ENCODE data around the gene ZNF593OS.

ZNF593OS gene

DNA sequence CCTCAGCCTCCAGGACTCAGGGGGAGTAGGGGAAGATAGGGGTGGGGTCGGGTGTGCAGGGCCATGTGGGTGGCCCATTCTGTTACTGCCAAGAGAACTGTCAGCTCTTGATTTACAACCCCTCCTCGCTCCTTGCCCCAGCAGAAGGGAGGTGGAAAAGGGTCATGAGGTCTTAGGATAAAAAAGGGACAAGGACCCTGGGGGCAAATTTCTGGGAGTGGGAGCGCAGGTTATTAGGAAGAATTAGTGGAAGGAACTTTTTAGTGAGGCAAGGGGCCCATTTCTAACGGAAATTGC lies 11.9 kb downstream of the ZNF593OS start:
- DNase-seq (ENCODE audit: low read depth in 2 of 3, low spot score in 1 of 3), result no peak

DNA sequence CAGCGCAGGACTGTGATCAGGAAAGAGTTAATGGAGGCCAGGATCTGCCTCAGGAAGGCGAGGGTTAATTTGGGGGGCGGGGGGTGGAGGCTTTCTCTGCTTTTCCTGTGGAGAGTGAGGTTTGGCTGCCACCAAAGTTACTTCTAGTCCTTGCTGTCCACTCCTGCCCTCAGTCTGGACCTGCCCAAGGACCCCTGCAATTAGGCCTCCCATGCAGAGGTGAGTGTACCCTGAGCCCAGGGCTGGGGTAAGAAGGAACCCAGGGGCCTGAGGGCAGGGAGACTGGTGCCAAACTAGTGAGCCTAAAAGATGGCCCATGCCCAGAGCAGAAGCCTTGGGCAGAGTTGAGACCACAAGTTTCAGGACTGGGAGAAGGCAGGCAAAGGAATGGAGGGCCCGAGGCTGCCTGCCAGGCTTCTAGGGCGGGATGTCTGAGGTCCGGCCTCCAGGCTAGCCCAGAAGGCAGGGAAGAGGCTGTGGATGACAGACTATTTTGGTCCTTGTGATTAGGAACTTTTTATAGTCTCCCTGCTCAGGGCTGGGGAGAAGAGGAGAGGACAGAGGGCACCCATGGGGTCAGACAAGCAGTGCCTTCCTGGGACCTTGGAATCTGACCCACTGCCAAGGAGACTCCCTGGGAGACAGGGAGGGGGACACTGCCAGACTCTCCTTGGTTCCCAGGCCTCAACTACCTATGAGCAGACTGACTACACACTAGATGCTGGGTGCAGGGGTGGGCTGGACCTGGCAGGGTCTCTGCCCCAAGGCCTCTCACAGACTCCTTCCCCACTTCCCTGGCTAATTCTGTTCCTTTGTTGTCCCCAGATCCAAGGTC lies 12.5 kb downstream of the ZNF593OS start, which contains the start of gene FAM110D:
Gene FAM110D, plus strand, starts transcription at position 172 of the 835 bp plus-strand sequence. CDS start 2,213 bp downstream, outside the sequence.
- no peak for DNase-seq (ENCODE audit: low read depth in 2 of 3, low spot score in 1 of 3)

DNA sequence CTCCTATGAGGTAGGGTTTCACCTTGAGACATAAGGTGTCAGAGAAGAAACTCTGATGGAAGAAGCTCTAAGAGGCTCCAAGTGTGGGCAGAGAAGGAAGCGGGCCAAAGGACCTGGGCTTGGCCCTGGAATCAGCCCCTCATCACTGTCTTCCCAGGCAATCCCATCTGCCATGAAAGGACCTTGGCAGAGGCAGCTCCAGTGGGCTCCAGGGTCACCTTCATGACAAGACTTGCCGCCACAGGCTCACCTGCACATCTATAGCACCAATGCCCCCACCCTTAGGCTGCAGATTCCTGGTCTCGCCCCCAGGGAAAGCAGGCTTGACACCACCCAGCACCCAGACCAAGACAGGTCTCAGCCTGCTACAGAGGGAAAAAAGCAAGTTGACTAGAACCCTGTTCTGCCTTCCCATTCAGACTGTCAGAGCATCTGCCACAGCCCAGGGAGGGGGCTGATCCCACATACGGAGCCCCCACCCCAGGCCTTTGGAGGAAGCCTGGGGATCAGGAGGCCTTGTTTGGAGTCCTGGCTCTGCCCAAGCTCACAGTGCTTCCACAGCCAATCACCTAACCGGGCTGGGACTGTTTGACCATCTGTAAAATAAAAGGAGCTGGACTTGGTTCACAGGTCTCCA lies 13.2 kb downstream of the ZNF593OS start:
- no peak for DNase-seq (ENCODE audit: low read depth in 2 of 3, low spot score in 1 of 3)

DNA sequence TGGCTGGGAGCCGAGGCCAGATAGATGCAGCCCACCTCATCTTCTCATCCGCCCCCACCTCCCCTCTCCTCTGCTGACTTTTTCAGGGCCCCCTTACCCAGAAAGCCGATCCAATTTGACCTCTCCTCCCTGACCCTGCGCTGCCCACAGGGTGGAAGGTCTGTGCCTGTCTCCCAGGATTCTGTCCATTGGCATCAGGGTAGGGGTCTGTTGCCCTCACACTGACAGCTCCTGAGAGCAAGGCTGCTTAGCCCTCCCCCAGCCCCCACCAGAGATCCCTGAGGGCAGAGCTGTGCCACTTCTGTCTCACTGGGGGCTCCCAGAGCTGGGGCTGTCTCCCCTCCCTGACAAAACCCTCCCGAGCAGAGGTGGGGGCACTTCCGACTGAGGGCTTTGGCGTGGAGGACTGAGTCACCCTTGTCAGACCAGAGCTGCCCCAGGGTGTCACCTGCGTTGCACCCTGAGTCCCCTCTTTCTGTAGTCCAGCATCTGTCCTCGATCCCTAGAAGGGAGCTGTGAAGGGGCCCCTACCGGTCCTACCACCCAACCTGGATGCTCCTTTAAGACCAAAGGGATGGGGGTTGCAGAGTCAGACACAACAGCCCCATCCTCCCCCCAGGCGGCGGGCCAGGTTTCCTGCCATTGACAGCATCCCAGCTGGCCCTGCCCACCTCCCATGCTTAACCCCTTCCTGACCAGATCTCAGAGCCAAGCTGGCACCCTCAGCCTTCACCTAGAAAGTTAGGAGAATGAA lies 15.2 kb downstream of the ZNF593OS start:
- DNase-seq (ENCODE audit: low read depth in 2 of 3, low spot score in 1 of 3), result no peak

DNA sequence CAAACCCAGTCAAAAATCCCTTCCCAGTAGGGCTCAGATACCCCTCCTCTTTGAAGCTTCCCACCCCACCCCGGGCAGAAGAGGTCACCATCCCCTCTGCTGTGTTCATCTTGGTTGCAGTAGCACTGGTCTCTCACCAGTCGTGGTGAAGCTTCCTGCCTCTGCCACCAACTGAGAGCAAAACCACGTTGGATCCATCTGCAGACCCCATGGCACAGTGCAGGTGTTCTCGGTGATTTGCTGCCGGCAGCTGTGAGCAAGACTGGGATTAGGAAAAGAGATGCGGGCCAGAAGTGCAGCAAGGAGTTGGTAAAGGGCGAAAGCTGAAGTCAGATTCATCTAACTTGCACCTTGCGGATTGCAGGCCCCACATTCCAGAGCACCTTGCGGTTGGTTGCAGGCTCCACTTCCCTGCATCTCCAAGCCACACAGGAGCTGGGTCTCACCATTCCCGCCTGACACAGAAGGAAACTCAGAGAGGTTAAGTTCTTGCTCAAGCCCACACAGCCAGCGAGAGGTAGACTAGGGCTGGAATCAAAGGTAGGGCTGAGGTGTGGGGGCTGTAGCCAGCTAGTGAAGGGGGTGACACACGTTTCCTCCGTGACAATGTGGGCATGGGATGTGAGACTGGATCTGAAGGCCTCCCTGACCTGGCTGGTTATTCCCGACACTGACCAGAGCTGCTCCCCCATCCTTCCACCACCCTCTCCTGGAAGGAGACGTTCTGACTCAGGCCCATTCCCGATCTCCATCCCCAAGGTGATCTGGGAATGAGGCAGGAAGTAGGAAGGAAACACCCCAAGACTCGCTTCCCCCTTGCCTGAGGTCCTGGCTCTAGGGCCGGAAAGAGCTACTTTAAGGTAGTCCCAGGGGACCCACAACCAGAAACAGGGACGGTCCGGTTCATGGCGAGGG lies 16.0 kb downstream of the ZNF593OS start:
- DNase-seq (ENCODE audit: low read depth in 2 of 3, low spot score in 1 of 3), result no peak

DNA sequence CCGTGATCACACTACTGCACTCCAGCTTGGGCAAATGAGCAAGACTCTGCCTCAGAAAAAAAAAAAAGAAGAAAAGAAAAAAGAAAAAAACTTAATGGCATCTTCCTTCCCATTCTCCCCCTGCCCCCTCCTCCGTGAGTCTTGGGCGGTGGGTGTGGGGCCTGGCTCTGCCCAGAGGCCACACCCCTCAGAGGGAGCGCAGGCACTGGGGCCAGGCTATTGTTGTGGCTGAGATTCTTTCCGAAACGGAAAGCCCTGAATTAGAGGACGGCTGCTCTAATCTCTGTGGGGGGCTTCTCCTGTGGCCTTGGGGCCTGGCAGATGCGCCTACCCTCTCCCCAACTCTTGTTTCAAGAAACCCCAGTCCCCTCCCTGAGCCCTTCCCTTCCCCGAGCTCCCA lies 16.9 kb downstream of the ZNF593OS start:
- DNase-seq (ENCODE audit: low read depth in 2 of 3, low spot score in 1 of 3), result no peak

DNA sequence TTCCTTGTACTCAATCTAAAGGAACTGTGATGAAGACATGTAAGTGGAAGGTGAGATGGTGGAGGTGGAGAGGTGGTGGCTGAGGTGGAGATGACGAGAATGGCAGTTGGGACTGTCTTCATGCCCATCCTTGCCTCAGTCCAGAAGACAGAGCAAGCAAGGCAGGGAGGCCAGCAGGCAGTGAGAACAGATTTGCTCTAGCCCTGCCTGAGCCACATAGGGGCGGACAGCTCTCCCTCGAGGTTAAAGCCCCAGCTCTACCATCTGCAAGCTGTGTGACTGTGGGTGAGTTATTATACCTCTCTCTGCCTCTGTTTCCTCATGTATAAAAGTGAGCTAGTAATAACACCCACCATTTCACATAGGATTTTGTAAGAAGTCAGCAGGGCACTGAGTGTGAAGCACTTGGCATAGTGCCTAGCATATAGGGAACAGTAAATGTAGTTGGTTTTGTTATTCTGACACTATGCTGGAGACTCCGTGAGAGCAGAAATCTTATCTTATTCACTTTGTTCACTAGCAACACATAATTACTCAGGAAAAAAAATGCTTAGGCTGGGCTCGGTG lies 17.6 kb downstream of the ZNF593OS start:
- no peak for DNase-seq (ENCODE audit: low read depth in 2 of 3, low spot score in 1 of 3)

DNA sequence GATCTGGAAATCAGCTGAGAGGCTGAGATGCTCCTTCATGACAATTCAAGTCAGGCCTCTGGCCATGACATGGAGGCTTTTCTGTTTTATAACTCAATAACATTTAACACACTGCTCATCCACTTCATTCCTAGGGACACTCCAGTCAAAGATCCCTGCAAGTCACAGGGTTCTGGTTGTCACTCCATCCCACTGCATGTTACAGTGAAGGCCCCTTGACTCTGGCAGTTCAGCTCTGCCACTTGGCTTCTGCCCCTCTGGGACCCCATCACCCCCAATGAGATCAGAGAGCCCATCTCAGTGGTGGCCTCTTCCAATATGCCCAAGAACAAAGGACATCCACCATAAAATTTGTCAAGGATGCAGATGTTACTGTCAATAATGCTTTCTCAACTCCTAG lies 22.7 kb downstream of the ZNF593OS start:
- no peak for DNase-seq (ENCODE audit: low read depth in 2 of 3, low spot score in 1 of 3)

DNA sequence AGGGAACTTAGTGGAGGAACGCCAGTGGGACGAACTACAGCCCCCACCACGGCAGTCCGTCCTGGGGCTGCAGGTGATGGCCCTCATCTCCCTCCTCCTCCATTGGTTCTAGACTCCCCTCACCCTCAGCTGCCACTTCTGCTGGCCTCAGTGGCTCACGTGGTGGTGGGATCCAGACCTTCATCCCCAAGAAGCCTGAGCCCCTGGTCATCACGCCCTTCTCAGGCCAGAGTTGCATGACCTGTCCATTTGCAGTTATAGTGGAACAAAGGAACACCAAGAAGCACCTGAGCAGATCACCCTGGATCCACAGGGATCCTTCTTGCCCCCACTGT lies 25.7 kb downstream of the ZNF593OS start:
- DNase-seq (ENCODE audit: low read depth in 2 of 3, low spot score in 1 of 3), result no peak

DNA sequence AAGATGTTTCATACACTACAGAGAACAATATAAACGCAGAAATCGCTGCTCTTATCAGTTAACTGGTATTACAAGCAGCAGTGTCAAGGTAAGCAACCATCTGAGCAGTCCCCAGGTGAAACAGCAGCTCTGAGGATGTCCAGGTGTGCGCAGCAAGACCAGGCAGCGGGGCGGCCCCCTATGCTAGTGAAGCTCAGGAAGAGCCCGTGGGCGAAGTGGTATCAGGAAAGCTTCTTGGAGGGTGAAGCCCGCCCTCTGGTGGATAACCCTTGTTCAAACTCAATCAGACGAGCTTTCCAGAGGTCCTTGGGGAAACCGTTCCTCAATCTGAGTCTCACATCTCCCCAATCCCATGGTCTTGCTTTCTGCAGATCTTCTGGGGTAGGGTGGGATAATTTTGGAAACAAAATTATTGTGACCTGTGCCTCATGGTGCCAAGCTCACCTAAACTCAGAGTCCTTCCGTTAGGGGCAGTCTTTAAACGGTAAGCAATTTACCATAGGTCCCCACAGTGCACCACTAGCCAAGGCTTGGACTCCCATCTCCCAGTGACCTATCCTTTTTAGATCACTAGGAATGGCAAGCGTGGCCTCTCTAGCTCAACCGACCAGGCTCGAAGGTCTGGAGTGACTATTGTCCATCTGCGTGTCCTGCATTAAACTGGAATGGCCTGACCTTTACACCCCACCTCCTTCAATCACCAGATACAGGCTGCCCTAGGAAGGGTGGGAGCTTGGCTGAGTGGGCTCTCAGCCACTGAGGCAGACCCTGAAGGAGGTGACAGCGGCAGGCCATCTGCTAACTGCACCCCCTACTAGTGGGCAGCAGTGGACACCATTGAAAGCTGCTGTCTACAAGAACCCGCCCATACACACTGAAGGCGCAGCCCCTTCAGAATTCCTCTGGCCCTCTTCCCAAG lies 26.3 kb downstream of the ZNF593OS start:
- peak in 2 of 3 donors; percentile 65 to 80 for DNase-seq (ENCODE audit: low read depth in 2 of 3, low spot score in 1 of 3)

DNA sequence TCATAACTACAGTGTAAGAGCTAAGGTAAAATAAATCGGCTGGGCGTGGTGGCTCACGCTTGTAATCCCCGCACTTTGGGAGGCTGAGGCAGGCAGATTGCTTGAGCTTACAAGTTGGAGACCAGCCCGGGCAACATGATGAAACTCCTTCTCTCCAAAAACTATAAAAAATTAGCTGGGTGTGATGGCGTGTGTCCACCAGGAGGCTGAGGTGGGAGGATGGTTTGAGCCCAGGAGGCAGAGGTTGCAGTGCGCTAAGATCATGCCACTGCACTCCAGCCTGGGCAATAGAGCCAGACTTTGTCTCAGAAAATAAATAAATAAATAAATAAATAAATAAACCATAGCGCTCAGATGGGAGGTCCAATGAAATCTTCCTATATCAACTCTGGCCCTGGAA lies 29.5 kb downstream of the ZNF593OS start:
- no peak for DNase-seq (ENCODE audit: low read depth in 2 of 3, low spot score in 1 of 3)

DNA sequence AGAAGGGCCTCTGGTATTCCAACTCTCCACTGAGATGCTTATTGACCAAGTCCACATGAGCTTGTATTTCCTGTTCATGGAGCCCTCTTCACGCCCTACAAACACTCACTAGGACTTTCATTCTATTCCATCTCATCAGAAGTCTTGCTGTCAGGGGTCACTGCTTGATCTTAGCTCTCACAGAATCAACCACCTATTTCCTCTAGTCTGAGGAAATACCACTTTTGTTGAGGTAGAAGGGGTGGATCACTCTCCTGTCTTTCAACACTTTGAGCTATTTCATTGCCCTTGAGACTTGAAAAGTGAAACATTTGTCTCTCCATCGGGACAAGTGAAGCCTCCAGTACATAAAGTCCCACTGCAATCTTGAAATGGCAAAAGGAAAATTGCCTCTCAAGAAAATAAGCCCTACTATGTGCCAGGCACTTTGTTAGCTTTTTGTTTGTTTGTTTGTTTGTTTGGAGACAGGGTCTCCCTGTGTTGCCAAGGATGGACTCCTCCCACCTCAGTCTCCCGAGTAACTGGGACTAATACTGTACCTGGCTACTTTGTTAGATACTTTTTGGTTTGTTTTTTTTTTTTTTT lies 32.6 kb downstream of the ZNF593OS start:
- DNase-seq (ENCODE audit: low read depth in 2 of 3, low spot score in 1 of 3), result no peak

DNA sequence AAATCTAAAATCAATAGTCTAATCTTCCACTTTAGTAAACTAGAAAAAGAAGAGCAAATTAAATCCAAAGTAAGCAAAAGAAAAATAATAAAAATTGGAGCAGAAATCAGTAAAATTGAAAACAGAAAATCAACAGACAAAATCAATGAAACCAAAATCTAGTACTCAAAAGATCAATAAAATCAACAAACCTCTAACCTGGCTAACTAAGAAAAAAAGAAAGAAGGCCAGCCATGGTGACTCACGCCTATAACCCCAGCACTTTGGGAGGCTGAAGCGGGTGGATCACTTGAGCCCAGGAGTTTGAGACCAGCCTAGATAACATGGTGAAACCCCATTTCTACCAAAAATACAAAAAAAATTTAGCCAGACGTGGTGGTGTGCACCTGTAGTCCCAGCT lies 37.2 kb downstream of the ZNF593OS start:
- DNase-seq (ENCODE audit: low read depth in 2 of 3, low spot score in 1 of 3), result no peak

DNA sequence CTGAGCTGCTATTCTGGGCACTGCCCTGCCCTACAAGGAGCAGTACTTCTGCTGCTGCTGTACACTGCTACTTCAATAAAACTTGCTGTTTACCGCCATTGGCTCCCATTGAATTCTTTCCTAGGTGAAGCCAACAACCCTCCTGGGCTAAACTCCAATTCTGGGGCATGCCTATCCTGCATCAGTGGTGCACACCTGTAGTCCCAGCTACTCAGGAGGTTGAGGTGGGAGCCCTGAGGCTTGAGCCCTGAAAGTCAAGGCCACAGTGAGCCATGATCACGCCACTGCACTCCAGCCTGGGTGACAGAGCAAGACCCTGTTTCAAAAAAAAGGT lies 38.8 kb downstream of the ZNF593OS start:
- no peak for DNase-seq (ENCODE audit: low read depth in 2 of 3, low spot score in 1 of 3)

DNA sequence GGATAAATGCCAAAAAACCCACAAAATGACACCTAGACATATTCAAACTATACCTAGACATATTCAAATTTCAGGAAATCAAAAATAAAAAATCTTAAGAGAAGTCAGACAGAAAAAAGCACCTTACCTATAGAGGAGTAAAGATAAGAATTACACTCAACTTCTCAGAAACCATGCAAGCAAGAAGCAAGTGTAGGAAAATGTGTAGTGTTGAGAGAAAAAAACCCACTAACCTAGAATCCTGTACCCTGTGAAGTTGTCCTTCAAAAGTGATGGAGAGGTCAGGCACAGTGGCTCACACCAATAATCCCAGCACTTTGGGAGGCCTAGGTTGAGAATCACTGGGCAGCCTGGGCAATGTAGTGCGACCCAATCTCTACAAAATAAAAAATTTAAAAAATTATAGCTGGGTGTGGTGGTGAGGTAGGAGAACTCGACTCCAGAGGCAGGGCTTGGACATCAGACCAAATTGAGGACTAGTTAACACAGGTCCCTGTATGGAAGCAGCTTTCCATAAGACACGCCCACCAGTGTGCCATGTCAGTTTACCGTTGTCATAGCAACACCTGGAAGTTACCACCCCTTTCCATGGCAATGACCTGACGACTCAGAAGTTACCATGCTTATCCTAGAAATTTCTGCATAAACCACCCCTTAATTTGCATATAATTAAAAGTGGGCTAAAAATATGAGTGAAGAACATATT lies 39.4 kb downstream of the ZNF593OS start:
- DNase-seq (ENCODE audit: low read depth in 2 of 3, low spot score in 1 of 3), result no peak

DNA sequence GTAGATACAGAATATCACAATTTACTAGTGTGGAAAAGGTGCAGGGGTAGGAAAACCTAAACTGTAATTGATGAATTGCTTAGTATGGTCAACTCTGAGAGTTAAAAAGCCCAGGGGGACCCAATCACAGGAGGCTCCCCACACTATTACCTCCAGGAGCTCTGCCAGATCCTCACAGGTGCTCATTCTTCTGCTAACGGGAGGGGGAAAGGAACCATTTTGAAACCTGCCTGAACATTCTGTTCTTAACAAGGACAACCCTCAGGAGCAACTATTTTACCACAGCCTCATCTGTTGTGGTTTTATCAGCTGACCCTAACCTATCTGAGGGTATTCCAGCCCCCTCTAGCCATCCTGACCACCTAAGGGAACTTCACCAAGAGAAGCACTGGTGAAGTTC lies 40.9 kb downstream of the ZNF593OS start:
- DNase-seq (ENCODE audit: low read depth in 2 of 3, low spot score in 1 of 3), result no peak

DNA sequence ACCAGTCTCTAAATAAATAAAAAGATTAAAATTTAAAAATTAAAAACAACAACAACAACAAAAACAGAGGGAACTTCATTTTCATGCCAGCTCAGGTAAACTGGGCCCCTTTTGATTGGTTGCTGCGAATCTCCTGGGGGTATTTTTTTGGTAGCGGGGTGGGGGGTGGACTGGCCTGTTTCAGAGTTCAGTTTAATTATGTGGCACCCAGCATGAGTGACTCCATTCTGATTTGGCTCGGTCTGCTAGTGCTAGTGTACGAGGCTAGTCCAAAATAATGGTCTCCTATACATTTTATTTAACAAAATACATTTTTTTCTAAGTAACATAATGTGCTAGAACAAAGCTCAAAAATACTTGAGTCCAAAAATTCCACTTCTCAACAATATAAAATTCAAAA lies 41.9 kb downstream of the ZNF593OS start:
- no peak for DNase-seq (ENCODE audit: low read depth in 2 of 3, low spot score in 1 of 3)

DNA sequence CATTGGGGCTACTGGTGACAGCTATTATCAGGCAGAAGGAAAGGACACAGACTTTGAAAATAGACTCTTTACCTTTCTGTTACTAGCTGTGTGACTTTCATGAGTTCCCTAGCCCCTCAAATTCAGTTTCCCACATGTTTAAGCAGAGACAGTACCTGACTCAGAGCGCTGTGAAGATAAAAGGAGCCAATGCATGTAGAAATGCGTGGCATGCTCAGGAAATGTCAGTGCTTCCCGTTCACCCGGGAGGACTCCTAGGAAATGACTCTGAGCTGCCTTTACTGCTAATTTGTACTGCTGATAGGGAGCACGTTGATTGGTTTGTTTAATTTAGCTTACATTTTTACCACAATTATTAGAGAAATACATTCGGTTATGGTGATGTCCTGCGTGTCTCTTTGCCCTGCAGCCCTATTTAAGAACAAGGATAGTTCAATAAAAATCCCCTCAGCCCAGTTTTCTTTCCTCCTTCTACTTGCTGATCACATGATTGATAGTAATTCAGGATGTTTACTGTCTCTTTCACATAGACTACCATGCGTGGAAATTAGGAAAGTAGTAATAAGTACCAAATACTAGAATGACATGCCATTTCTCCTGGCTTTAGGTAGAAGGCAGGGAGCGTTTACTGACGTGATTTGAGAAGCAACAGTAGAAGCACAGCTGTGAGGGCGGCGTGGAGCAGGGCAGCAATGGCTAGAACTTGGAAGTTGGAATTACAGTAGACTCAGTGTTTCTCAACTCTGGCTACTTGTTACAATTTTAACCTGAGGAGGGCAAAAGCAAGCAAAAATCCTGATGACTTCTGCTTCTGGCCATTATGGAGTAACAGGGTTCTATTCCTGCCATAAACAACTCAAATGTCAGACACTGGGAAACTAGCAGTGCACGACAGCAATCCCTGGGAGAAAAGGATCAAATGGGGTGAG lies 44.1 kb downstream of the ZNF593OS start:
- no peak for DNase-seq (ENCODE audit: low read depth in 2 of 3, low spot score in 1 of 3)
